Measurements from ENCODE around the gene MSRB3.
"Not testable (repeated sequence)": the region's sequence is repeated elsewhere in the genome, so short reads cannot be mapped to it uniquely, and the experiment has no call there.

The MSRB3 gene

DNA sequence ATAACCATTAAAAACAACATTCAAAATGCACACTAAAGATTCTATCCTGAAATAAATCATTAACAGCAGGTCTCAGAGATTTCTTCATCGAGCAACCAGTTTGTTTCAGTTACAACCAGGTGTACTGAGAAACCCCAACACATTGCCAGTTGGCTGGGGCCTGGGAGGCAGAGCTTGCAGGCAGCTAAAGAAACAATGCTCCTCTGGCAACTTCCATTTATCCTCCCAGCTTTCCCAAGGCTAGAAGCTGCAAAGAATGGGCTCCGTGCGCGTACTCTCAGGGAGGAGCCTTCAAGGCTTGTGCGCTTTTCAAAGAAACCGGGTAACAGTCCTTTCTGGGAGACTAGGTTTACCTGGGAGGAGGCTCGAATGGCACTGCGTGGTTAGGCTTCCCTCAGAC, 181.6 kb downstream of the MSRB3 start:
- no peak for DNase-seq

DNA sequence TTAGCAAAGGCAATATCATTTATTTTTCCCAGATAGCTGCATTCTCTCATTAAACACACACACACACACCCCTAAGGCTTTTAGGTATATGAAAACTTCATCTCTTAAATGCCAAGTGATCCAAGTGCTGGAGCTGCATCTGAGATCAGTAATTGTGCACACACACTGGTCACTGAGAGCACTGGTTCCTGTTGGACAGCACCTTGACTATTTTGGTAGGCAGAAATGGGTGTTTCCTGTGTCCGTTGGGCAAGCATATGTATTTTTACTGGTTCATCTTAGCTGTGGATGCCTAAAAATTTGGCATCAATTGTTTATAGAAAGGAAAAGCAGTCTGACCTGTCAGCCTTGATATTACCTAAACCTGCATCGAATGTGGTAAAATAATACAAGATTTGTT, 182.5 kb downstream of the MSRB3 start:
- no peak for DNase-seq

DNA sequence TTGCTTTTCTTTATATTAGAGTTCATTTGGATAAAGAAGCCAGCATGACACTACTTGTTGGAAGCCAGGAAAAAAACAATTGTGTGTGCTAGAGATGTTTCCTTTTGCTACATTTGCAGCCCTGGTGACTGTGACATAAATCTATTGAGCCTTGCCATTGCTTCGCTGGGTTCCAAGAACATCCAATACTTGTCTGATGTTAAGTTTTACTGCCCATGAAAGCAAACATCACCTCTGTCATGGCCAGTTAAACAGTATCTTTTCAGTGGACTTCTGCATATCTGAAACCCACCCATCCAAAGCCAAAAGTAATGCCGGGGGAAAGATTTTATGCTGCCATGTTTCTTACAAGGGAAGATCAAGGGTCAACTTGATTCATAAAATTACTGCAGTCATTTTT, 184.0 kb downstream of the MSRB3 start:
- DNase-seq, result no peak

DNA sequence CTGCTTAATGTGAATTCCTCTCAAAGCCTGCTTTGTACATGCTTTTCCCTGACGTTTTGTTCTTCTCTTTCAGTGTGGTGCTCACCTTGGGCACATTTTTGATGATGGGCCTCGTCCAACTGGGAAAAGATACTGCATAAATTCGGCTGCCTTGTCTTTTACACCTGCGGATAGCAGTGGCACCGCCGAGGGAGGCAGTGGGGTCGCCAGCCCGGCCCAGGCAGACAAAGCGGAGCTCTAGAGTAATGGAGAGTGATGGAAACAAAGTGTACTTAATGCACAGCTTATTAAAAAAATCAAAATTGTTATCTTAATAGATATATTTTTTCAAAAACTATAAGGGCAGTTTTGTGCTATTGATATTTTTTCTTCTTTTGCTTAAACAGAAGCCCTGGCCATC, 184.6 kb downstream of the MSRB3 start:
- no peak for DNase-seq

DNA sequence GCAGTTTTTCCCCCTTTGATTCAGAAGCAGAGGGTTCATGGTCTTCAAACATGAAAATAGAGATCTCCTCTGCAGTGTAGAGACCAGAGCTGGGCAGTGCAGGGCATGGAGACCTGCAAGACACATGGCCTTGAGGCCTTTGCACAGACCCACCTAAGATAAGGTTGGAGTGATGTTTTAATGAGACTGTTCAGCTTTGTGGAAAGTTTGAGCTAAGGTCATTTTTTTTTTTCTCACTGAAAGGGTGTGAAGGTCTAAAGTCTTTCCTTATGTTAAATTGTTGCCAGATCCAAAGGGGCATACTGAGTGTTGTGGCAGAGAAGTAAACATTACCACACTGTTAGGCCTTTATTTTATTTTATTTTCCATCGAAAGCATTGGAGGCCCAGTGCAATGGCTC, 185.1 kb downstream of the MSRB3 start:
- DNase-seq, result no peak

DNA sequence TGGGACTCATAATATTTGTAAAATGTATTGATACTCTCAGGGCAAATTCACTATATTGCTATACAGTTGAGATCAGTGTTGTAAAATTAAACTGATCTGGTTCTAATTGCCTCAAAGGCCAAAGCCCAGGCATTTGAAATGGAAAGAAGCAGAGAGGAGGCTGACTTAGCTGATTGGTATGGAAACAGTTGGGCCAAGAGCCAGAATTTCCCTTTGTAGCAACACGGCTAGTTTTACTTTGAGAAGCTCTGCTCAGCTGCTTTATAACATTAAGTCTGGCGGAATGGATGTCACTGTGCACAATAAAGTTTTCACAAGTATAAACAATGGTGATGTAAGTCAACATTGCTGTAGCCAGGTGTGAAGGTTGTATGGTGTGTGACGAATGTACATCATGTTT, 186.4 kb downstream of the MSRB3 start:
- DNase-seq, result peak; percentile 96

DNA sequence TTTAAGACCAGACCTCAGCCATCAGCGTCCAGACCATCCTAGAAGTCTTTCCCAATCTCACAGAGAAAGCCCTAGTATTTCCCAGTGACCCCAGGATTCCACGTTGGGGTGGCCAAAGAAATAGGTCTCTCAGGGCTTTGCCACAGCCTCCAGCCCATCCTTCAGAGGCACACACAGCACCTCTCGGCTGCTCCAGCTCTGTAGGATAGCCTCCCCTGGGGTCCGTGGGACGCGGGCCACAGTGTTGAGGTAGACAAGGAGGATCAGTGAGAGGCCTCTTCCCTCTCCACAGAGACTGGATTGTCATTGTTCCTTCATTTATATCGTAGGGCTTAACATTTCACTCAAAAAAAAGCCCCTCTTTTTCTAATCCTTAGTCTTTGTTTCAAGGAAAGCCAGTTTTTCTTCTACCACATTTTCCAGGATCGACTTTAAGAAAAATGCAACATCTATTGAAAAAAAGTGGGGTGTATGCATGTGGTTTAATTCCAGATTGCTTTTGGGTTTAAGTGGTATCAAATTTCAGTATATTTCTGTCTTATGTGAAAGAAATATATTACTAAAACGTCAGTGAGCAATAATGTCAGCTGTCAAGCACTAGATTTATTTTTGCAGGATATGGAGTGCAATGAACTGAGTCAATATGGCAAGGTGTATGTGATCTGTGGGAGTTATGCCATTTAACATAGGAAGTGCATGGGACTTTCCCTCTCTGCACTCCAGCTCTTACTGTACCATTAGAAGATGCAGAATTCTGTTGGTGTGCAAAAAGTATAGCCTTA, 187.5 kb downstream of the MSRB3 start:
- peak; percentile 75 for DNase-seq

DNA sequence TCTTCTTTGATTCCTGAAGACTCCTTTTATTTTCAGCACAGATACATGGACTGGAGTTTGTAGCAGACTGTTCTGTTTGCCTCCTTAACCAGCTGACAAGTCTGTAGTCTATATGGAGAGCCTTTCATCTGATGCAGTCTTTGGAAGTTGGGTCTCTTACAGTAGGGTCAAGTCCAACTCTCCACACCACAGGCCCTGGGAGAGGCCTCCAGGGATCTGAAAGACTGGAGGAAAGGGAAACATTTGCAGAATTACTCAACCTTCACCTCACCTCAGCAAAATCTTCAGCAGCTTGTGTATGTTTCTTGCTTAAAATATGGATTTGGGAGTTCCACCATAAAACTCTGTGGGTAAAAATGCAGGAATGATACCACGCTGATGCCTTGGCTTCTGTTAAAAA, 188.4 kb downstream of the MSRB3 start:
- DNase-seq, result peak; percentile 48

DNA sequence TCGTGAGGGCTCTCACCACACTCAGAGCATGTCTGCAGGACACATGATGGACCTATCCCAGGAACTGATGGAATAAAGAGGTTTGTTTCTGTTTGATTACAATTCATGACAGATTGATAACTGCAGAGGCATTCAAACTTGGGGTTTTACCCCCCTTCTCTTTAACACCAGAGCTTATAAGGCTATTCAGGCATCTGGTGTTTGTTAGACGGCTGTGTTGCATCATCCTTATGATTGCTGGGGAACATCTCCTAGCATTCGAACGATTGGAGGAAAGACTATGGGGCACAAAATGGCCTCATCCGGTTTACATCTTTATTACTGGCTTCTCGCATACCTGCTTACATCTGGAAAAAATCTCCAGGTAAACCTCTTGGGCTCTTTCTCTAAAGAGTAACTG, 191.8 kb downstream of the MSRB3 start:
- DNase-seq, result peak; percentile 90

DNA sequence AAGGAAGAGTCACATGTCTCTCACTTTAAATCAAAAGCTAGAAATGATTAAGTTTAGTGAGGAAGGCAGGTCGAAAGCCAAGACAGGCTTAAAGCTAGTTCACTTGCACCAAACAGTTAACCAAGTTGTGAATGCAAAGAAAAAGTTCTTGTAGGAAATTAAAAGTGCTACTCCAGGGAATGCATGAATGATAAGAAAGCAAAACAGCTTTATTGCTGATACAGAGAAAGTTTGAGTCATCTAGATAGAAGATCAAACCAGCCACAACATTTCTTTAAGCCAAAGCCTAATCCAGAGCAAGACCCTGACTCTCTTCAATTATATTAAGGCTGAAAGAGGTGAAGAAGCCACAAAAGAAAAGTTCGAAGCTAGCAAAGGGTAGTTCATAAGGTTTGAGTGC, 193.6 kb downstream of the MSRB3 start:
- no peak for DNase-seq

DNA sequence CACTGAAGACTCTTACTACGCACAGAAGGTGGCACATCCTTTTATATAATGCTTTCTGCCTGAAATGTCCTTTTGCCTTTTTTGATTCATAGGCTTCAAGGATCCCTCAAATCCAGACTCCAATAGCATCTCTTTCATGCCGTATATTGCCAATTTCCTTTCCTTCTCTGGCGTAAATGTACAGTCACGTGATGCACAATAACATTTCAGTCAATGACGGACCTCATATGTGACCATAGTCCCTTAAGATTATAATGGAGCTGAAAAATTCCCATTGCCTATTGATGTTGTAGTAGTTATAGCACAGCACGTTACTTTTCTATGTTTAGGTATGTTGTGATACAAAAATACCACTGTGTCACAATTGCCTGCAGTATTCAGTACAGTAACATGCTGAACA, 196.3 kb downstream of the MSRB3 start:
- no peak for DNase-seq

DNA sequence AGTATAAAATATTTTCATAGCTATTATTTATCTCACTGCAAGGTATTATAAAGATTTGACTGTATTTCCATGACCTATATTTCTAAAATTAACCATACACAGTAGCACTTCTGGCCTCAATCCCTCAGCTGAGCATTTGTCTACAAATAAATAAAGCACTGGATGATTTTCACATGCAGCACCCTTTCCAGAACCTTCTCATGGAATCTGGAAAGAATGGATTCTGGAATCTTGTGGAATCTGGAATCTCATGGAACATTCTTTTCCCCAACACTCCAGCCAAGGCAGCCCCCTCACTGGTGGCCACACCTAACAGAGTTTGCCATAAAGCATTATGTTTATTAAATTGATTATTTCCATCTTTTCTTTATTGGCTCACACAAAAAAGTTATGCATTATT, 199.2 kb downstream of the MSRB3 start:
- DNase-seq, result no peak

DNA sequence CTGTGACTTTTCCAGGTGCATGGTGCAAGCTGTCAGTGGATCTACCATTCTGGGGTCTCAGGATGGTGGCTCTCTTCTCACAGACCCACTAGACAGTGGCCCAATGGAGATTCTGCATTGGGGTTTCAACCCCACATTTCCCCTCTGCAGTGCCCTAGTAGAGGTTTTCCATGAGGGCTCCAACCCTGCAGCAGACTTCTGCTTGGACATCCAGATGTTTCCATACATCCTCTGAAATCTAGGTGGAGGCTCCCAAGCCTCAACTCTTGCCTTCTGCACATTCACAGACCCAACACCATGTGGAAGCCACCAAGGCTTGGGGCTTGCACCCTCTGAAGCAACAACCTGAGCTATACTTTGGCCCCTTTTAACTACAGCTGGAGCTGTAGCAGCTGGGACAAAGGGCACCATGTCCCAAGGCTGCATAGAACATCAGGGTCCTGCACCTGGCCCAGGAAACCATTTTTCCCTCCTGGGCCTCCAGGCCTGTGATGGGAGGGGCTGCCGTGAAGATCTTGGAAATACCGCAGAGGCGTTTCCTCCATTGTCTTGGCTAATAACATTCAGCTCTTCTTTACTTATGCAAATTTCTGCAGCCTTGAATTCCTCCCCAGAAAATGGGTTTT, 205.5 kb downstream of the MSRB3 start:
- not testable (repeated sequence) for DNase-seq

DNA sequence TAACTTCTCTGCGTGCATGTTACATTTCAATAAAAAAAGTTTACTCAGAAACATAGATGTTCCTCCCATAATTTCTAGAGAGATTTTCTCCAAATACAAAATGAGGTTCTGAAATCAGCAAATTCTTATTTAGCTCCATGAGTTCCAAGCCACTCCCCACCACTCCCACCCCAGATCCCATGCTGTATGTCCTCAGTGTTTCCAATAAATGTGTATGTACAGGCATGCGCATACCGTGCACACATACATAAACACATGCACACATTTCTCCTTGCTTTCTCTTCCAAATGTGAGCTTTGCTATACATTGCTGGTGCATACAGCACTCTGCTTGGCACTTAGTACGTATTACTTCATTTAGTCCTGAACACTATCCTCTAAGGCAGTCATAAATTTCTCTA, 209.7 kb downstream of the MSRB3 start:
- no peak for DNase-seq

DNA sequence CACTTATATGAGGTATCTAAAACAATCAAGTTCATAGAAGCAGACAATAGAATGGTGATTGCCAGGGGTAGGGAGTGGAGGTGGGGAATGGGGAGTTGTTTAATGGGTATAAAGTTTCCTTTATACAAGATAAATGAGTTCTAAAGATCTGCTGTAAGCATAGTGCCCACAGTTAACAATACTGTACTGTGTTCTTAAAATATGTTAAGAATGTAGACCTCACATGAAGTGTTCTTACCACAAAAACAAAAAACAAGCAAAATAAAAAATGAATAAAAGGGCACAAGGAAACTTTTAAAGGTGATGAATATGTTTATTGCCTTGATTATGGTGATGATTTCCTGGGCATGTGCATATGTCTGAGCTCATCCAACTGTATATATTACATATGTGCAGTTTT, 211.8 kb downstream of the MSRB3 start:
- peak; percentile 38 for DNase-seq

DNA sequence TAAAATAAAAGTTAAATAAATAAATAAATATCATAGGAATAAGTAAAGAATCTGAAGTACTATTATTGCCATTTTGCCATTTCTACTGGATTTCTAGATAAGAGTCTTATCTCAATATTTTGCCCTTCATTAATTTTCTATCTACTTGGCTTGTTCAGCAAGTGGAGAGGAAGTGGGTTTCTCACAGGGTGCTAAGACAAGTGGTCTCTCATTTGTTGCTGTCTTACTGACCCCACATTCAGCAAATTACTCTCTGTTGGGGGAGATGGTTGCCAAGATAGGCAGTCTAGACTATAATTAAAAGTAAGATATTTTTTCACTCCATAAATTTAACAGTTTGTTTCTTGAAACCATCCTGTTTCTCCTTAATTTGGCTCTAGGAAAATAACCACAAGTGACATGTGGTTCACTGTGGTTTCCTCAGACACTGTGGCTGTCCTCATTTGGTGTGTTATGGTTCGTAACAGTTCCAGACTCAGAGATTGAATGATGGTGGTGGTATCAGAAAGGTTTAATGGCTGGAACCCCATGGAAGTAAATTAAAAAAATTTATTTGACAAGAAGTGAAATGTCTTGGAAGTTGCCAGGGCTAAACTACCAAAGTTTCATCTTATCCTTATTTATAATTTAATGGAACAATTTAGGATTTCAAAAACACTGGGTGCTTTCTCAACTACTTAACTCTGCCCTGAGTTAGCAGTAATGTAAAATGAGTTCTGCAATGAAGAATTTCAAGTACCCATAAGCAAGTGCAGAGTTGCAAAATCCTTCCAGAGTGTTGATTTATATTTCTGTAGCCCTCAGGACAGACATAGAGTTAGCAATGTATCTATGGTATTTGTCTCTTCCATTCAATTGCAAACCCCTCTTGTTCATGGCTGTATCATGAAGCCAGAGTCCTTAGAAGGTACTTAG, 214.8 kb downstream of the MSRB3 start:
- peak; percentile 74 for DNase-seq

DNA sequence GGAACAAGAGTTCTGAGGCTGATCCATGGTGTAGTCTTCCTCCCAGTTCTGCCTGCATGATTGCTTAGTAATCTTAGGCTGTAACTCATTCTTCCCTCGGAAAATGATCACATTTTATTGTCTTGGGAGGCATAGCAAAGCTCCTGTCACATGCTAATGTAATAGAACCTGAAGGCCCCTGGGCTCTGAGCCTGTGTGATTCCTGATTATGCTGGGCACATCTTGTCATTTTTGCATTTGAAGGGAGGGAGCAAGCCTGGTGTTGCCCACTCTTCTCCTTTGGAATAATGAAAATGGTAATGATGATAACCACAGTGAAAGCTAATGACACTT, 215.4 kb downstream of the MSRB3 start:
- no peak for DNase-seq

DNA sequence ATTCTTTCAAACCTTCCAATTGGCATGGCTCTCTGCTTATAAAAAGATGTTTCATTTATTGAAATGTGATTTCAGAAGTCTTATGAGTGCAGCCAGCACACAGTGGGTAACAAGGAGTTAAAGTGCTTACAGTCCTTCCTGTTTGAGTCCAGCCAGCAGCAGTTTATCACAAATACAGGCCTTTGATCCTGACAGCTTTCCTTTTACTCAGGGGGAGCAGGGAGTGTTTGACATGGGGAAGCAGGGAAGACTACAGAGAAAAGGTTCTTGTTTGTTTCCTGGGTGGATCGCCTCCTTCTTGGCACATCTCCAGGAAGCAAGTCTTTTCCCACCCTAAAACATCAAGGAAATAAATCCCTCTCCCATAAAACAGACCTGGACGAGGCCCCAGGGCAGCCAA, 216.1 kb downstream of the MSRB3 start:
- peak; percentile 31 for DNase-seq

DNA sequence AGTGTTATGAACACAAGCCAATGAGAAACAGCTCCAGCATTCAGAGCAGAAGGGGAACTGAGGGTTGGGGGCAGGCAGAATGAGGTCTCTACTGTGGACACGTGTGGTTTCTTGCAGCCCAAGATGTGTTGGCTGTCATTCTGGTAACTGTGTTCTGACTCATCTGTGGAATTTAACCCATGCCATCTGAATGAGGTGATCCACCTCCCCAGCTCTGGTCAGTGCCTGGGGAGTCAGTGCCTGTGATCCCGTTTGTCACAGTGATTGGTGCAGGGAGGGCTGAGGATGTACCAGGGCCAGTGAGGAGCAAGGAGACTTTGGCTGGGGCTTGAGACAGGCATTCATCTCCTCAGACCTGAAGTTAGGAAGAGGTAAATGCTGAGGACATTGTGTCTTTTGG, 216.8 kb downstream of the MSRB3 start:
- peak; percentile 82 for DNase-seq

DNA sequence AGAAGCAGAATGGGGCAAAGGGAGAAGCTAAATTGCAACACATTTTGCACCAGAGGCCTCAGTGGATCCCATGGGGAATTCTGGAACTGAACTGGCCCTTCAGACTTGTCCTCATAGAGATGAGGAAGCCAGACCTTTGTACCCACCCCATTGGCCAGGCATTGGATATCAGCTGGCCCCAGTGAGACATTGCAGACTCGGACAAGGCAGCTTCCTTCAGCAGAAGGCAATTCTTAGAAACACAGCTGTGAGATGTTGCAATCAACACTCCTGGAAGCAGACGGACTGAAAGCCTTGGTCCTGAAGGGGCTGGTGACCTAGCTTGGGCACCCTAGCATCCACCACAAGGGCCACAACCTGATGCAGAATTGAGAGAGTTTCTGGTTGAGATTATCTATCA, 218.1 kb downstream of the MSRB3 start:
- no peak for DNase-seq

DNA sequence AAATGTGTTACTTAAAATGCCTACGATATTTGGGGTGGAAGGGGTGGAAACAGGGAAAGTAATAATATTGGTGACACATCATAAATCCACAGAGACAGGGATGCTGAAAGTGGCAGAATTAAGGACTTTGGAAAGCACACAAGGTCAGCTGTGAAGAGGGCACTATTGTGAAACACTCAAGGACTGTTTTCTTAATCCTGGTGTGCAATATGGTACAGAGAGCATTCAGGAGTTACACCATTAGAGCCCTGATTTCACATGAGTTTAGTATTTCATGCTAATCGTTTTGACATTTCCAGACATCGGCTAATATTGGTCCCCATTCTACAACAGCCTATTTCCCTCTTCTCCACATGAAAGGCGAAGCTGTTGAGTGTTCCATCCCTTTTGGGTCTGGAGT, 219.2 kb downstream of the MSRB3 start:
- DNase-seq, result peak; percentile 39

DNA sequence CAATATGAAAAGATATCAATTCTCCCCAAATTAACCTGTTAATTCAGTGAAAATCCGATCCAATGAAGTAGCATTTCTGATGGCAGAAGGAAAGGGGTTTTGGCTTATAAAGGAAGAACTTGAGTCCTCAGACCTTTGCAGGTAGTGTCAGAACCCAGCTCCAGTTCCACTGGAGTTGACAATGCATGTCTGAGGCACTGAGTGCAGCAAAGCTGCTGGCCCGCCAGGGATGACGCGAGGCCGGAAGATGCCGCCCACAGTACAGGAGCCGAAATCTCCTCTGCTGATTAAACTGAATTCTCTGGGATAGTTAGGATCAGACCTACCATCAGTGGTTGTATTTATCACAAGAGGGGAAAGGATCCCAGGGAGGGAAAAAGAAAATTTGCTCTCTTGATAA, 220.7 kb downstream of the MSRB3 start:
- DNase-seq, result no peak

DNA sequence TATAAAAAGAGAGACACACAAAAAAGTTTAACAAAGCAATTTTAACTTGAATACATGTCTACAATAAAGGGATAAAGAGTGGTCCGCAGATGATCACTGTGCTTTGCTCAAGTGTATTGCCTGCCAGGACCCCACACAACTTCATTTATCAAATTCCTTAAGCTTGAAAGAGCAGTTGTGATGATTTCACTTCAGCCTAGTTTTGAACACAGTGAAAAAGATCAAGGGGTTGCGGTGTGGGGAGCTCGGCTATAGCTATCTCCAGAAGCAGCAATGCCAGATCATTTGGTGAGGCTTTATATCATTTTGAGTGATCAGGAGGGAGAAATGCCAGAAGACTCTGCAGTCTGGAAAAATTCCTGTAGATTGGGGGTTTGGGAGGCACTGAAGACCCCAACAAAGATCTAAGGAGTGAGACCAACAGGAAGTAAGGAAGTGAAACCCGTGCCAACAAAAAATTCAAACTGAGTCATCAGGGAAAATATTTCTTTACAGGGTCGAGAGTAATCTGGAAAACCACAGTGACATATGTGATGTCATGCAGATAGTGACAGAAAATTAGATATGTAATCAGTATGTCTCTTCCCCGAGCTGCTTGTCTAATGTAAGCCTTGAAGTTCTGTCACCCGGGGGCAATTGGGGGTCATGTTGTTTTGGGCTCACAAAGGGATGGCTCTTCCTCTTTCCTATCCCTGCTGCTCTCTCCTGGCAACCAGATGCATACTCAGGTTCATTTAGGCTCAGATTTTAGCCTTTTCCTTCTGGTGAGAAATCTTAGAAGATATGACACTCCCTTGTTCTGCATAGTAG, 221.8 kb downstream of the MSRB3 start:
- DNase-seq, result peak; percentile 81
